Epithelial cell of esophagus (primary cell): ENCODE measurements around the gene TAS2R40.

Experiments used
- DNase-seq: peaks from one replicate; pipeline ENCODE4 v3.0.0; 2010; ENCODE audit warnings: low read depth
- H3K4me3 ChIP-seq: 2 replicates; pipeline ENCODE4 v1.5.1; 2011; ENCODE audit warnings: mild to moderate bottlenecking, low read length, control low read depth
- CTCF ChIP-seq: IDR thresholded peaks from 2 replicates; pipeline ENCODE4 v1.5.1; 2011; ENCODE audit warnings: low read depth, mild to moderate bottlenecking, low read length, control low read depth, inconsistent platforms; ENCODE audit not compliant: insufficient read depth; ENCODE audit errors: missing control alignments

The TAS2R40 gene

DNA sequence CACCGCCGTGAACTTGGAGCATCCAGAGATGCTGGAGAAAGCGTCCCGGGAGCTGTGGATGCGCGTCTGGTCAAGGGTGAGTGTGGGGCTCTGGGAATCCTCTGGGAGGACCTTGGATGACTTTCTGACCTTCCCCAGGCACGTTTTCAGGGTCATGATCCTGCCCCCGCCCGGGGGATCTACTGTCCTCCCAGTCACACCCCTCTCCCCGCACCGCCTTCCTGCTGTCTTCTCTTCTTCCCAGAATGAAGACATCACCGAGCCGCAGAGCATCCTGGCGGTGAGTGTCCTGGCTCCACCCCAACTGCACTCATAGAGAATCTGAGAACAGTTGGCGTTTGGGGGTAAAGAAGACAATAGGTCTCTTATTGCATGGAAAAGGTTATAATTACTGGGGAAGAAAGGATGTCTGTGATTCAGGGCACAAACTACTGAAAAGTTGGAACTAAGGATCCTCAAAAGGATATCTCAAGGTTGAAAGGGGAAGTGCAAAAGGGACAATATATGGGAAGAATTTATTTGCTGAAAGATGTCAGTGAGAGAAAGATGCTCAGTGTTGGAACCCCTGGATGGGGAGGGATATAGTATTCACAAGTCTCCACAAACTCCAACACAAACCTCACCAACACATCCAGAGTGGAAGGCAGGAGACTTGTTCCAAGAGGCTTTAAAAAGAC lies 43.3 kb downstream of the TAS2R40 start:
- no peak for TF ChIP-seq CTCF
- no peak overlapping the region for H3K4me3 ChIP-seq
- DNase-seq, result no peak

DNA sequence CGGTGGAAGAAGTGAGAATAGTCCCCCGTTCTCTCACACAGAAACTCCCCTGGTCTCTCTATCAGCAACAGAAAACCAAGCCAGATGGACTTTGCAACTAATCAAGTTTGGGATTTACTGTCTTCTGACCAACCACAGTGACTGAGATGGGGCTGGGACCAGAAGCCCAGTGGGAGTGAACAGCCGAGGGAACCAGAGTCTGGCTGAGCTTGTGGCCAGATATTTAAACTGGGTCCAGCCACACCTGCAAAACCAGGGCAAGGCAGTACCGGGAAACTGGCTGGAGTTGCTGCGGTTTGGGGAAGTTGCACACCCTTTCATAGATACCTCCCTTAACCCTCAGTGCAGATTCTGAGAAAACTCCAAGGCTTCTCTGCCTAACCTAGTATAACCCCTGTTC lies 47.4 kb downstream of the TAS2R40 start:
- no peak overlapping the region for H3K4me3 ChIP-seq
- no peak for TF ChIP-seq CTCF
- no peak for DNase-seq

DNA sequence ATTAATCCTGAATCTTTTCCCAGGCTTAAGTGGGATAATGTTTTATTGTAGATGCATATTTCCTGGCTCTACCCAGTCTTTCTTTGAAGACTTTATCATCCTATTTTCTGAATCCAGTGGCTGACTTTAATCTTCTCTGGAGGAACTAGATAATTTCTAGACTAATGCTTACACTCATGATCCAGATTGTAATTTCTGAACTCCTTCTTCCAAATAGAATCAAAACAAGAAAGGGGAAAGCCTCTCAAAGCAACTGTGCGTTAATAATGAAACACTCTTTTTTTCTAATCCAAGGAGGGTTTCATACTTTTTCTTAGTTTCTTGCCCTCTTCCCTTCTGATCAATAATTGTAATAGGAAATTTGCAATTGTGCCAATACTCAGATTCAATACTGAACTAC lies 49.4 kb downstream of the TAS2R40 start:
- H3K4me3 ChIP-seq, result no peak overlapping the region
- no peak for TF ChIP-seq CTCF

More for the DNA sequence above, 49.4 kb downstream of the TAS2R40 start:
- no peak for DNase-seq
